Kidney (tissue), 14 donors: ENCODE results near the gene NOP53. TPM values are rescaled to one million over a fixed set of nuclear protein-coding genes. Genes with fewer than 3 reads are reported as not detected.

ENCODE experiments used
- DNase-seq, 5 donors: peaks; one replicate each; pipeline ENCODE4 v3.0.0-alpha.2; 2013 to 2020
- FAIRE-seq: peaks from 2 replicates; lab custom pipeline; 2012; peaks lifted over from hg19 to GRCh38; lab: Jason Lieb, UNC
- H3K27ac ChIP-seq, 2 donors: one replicate each; pipeline ENCODE4 v1.7.0; 2013; ENCODE audit warnings: low read depth in 2 of 2, low read length in 2 of 2, inconsistent platforms in 1 of 2
- H3K27me3 ChIP-seq: one replicate; pipeline ENCODE4 v1.7.1; 2013; ENCODE audit warnings: low read length, inconsistent platforms; ENCODE audit not compliant: control insufficient read depth, insufficient read depth
- H3K36me3 ChIP-seq, 3 donors: one replicate each; pipeline versions ENCODE4 v1.7.0 to v1.7.1; 2013; ENCODE audit warnings: low read length in 3 of 3, control low read depth in 1 of 3, inconsistent platforms in 1 of 3; ENCODE audit not compliant: insufficient read depth in 3 of 3, control insufficient read depth in 2 of 3
- H3K4me1 ChIP-seq, 3 donors: one replicate each; pipeline versions ENCODE4 v1.7.0 to v1.7.1; 2013; ENCODE audit warnings: low read length in 3 of 3, inconsistent platforms in 1 of 3, low read depth in 1 of 3; ENCODE audit not compliant: control insufficient read depth in 2 of 3, insufficient read depth in 2 of 3
- H3K4me3 ChIP-seq, 3 donors: one replicate each; pipeline versions ENCODE4 v1.7.0 to v1.8.1; 2013; ENCODE audit warnings: low read length in 3 of 3, control low read depth in 1 of 3, inconsistent platforms in 1 of 3
- H3K9ac ChIP-seq, 3 donors: one replicate each; pipeline versions ENCODE4 v1.7.0 to v1.7.1; 2013; ENCODE audit warnings: low read length in 3 of 3, control low read depth in 1 of 3, inconsistent platforms in 1 of 3
- H3K9me3 ChIP-seq, 3 donors: one replicate each; pipeline versions ENCODE4 v1.7.0 to v1.7.1; 2013; ENCODE audit warnings: low read length in 3 of 3, control low read depth in 1 of 3, inconsistent platforms in 1 of 3; ENCODE audit not compliant: control insufficient read depth in 2 of 3, insufficient read depth in 1 of 3
- CTCF ChIP-seq: IDR thresholded peaks from 3 replicates; pipeline ENCODE4 v1.5.1; 2012; ENCODE audit warnings: mild to moderate bottlenecking, moderate library complexity, borderline replicate concordance; ENCODE audit not compliant: insufficient read depth; ENCODE audit errors: extremely low read depth
- intact Hi-C: fragments of 100-400 bp; cut with DNase I; formaldehyde crosslinking; loops from one replicate; pipeline ENCODE4 v1.11.1; 2022
- polyA plus RNA-seq: library from polyadenylated mRNA; stranded (reverse); fragments of 350-450 nt; fragmentation: Illumina TruSeq; extraction: RNeasy Lipid Tissue Mini Kit (QIAGEN cat#74804); gene quantifications from one replicate; pipeline ENCODE4 v1.2.3, GENCODE V29; 2014; ENCODE audit warnings: low read depth, low replicate concordance; ENCODE audit not compliant: insufficient read depth
- total RNA-seq: library from RNA; stranded (reverse); fragmentation: NEBNext Ultra II Directional; extraction: Animal tissue kit (Norgen Biotek cat#: 25700); gene quantifications from one replicate; pipeline ENCODE4 v1.2.1, GENCODE V29; 2021
- donor health status: control.
- donor health status: control.
- donor health status: control.
- donor health status: control.
- donor health status: control.
- donor health status: DM: yes; HTN: yes; CAD: no.
- donor health status: Normal renal cell carcinoma (clear cell type).

NOP53 gene
- total and polyA plus RNA-seq, 2 donors from 2014 or later, result 258 to 305 TPM

GRCh38 chr19:47707135-47707925, 38.0 kb upstream of the NOP53 start:
- peak; percentile 68 for TF ChIP-seq CTCF
- H3K36me3 ChIP-seq, result no peaks in the 10 kb centered on the region
- DNase-seq, result peak in 4 of 5 donors; percentile 67 to 86 (median 77)
- FAIRE-seq, result no peak
- intact Hi-C loops, result no loop called here
- no peaks in the 10 kb centered on the region for H3K9me3 ChIP-seq
- no peak overlapping the region for H3K4me3 ChIP-seq
- H3K27ac ChIP-seq, result no peak overlapping the region
- H3K27me3 ChIP-seq, result no peaks in the 10 kb centered on the region
- H3K9ac ChIP-seq, result no peak overlapping the region
- no peaks in the 10 kb centered on the region for H3K4me1 ChIP-seq

- FAIRE-seq, result no peak
- Histone ChIP-seq H3K9me3 (no peaks in the 10 kb centered on the region), H3K9ac (no peak overlapping the region), H3K4me1 (no peaks in the 10 kb centered on the region), H3K27me3 (no peaks in the 10 kb centered on the region), H3K4me3 (no peak overlapping the region), H3K36me3 (no peaks in the 10 kb centered on the region), H3K27ac (no peak overlapping the region)
- TF ChIP-seq CTCF, result no peak
- intact Hi-C loops, result no loop called here
- DNase-seq, result no peak
Measured at GRCh38 chr19:47711652-47712242, 33.6 kb upstream of the NOP53 start.

GRCh38 chr19:47713046-47714021, 32.0 kb upstream of the NOP53 start, which contains the start of gene EHD2:
EHD2 (plus strand) TSS chr19:47713422; CDS start chr19:47716613, 3,191 bp downstream.
- Histone ChIP-seq H3K36me3 (no peaks in the 10 kb centered on the region), H3K27me3 (no peaks in the 10 kb centered on the region), H3K4me1 (no peaks in the 10 kb centered on the region), H3K9ac (peak within 1 kb of the TSS; percentile 2 to 57 (median 48)), H3K9me3 (no peaks in the 10 kb centered on the region), H3K27ac (peak within 1 kb of the TSS; percentile 63 to 80), H3K4me3 (peak within 1 kb of the TSS; percentile 37 to 77 (median 58))
- TF ChIP-seq CTCF, result peak; percentile 74
- intact Hi-C loops, result no loop called here
- DNase-seq, result peak in 4 of 5 donors; percentile 26 to 92 (median 58)
- no peak for FAIRE-seq
